GM23338 (cell line): ENCODE data around the gene ACP2. TPM values are rescaled to one million over a fixed set of nuclear protein-coding genes. Genes with fewer than 3 reads are reported as not detected.

ENCODE experiments used
- ATAC-seq: fragments of 200-7000 bp; cut with Tn5 transposase; 3 replicates; pipeline ENCODE4 v1.9.1; 2020
- DNase-seq: peaks from one replicate; pipeline ENCODE4 v3.0.0-alpha.2; 2015; ENCODE audit warnings: low spot score
- H2AFZ ChIP-seq: fragments of 200-600 bp; sonication (generic); 2 replicates; pipeline ENCODE4 v1.8.0; 2016; ENCODE audit warnings: antibody characterized with exemption, mild to moderate bottlenecking, moderate library complexity
- H3F3A ChIP-seq: fragments of 200-600 bp; sonication (generic); replicated peaks from 2 replicates; pipeline ENCODE4 v1.8.0; 2017; ENCODE audit warnings: antibody characterized with exemption, mixed run types, low read depth
- H3K27ac ChIP-seq: fragments of 200-600 bp; sonication (generic); 2 replicates; pipeline ENCODE4 v1.6.1; 2016; ENCODE audit warnings: low read depth
- H3K27me3 ChIP-seq: fragments of 200-600 bp; sonication (generic); 2 replicates; pipeline ENCODE4 v1.8.0; 2016; ENCODE audit warnings: mild to moderate bottlenecking, mixed run types, moderate library complexity; ENCODE audit not compliant: insufficient read depth
- H3K36me3 ChIP-seq: fragments of 200-600 bp; sonication (generic); 2 replicates; pipeline ENCODE4 v1.8.0; 2016; ENCODE audit warnings: mild to moderate bottlenecking; ENCODE audit not compliant: insufficient read depth
- H3K4me1 ChIP-seq: fragments of 200-600 bp; sonication (generic); 2 replicates; pipeline ENCODE4 v1.8.0; 2016; ENCODE audit warnings: mild to moderate bottlenecking, moderate library complexity; ENCODE audit not compliant: insufficient read depth
- H3K4me2 ChIP-seq: fragments of 200-600 bp; sonication (generic); 2 replicates; pipeline ENCODE4 v1.7.1; 2017; ENCODE audit warnings: mixed run types
- H3K4me3 ChIP-seq: fragments of 200-600 bp; sonication (generic); 2 replicates; pipeline ENCODE4 v1.6.1; 2016; ENCODE audit warnings: mixed run types
- H3K79me2 ChIP-seq: fragments of 200-600 bp; sonication (generic); replicated peaks from 2 replicates; pipeline ENCODE4 v1.8.0; 2017; ENCODE audit warnings: mild to moderate bottlenecking; ENCODE audit not compliant: insufficient read depth
- H3K9me2 ChIP-seq: fragments of 200-600 bp; sonication (generic); 2 replicates; pipeline ENCODE4 v1.8.0; 2017; ENCODE audit not compliant: insufficient read depth
- H4K20me1 ChIP-seq: fragments of 200-600 bp; sonication (generic); replicated peaks from 2 replicates; pipeline ENCODE4 v1.8.0; 2017; ENCODE audit warnings: mild to moderate bottlenecking; ENCODE audit not compliant: insufficient read depth
- H3K27ac Mint-ChIP-seq: 2 replicates; pipeline ENCODE4 v1.8.0; 2020; ENCODE audit warnings: inconsistent platforms, mild to moderate bottlenecking, moderate library complexity, mixed read lengths
- H3K27me3 Mint-ChIP-seq: 3 replicates; pipeline ENCODE4 v1.8.0; 2022; ENCODE audit warnings: low read depth, mild to moderate bottlenecking, moderate library complexity, mixed read lengths, inconsistent platforms; ENCODE audit not compliant: insufficient read depth, poor library complexity
- H3K36me3 Mint-ChIP-seq: 3 replicates; pipeline ENCODE4 v1.8.0; 2021; ENCODE audit warnings: low read depth, mild to moderate bottlenecking, inconsistent platforms, moderate library complexity, mixed read lengths
- H3K4me1 Mint-ChIP-seq: 3 replicates; pipeline ENCODE4 v1.8.0; 2020; ENCODE audit warnings: mild to moderate bottlenecking, inconsistent platforms, mixed read lengths
- H3K4me3 Mint-ChIP-seq: 3 replicates; pipeline ENCODE4 v1.8.0; 2021; ENCODE audit warnings: moderate library complexity, mild to moderate bottlenecking, inconsistent platforms, mixed read lengths
- H3K9me3 Mint-ChIP-seq: 3 replicates; pipeline ENCODE4 v1.8.0; 2020; ENCODE audit warnings: moderate library complexity, mild to moderate bottlenecking, inconsistent platforms, mixed read lengths
- CTCF ChIP-seq, 2 experiments: fragments of 200-600 bp in 1 of 2; sonication (generic) in 1 of 2; conservative IDR thresholded peaks; 2 replicates each; pipeline versions ENCODE4 v1.5.1 to v1.6.1; 2016 to 2017; ENCODE audit warnings: antibody characterized with exemption in 2 of 2, low read depth in 2 of 2, mild to moderate bottlenecking in 2 of 2, moderate library complexity in 1 of 2
- EZH2 ChIP-seq: fragments of 200-600 bp; sonication (generic); IDR thresholded peaks from one replicate; pipeline ENCODE4 v1.8.0; 2017; ENCODE audit warnings: antibody characterized with exemption, mild to moderate bottlenecking, low read depth; ENCODE audit not compliant: unreplicated experiment
- NANOG ChIP-seq: IDR thresholded peaks from 2 replicates; pipeline ENCODE4 v1.6.1; 2016; ENCODE audit warnings: antibody characterized with exemption, borderline replicate concordance
- POLR2AphosphoS5 ChIP-seq: IDR thresholded peaks from 2 replicates; pipeline ENCODE4 v1.6.1; 2016; ENCODE audit warnings: antibody characterized with exemption, low read depth
- REST ChIP-seq: IDR thresholded peaks from one replicate; pipeline ENCODE4 v1.6.1; 2018; ENCODE audit warnings: antibody characterized with exemption; ENCODE audit not compliant: unreplicated experiment
- ZNF331 ChIP-seq: fragments of 250-450 bp; sonication (Bioruptor Pico); IDR thresholded peaks from 2 replicates; pipeline ENCODE4 v1.5.0; 2020; ENCODE audit warnings: low read depth, mild to moderate bottlenecking, moderate library complexity
- ZNF462 ChIP-seq: fragments of 250-450 bp; sonication (Bioruptor Pico); IDR thresholded peaks from 2 replicates; pipeline ENCODE4 v1.5.0; 2020; ENCODE audit warnings: mild to moderate bottlenecking, moderate library complexity
- polyA plus RNA-seq: library from polyadenylated mRNA; unstranded; fragments of >200 nt; fragmentation: Nextera tagmentation; extraction: Ambion mirVana; gene quantifications from 2 replicates; pipeline ENCODE4 v1.2.1, GENCODE V29; 2016
- total RNA-seq: library from RNA; depleted of rRNA; stranded (reverse); fragments of >200 nt; shearing (Covaris generic); gene quantifications from 2 replicates; pipeline ENCODE4 v1.2.3, GENCODE V29; 2014

ACP2 gene
- total and polyA plus RNA-seq, 2 experiments from 2014 or later: 7.3 to 32.1 TPM

GRCh38 chr11:47241841-47242301 is 6.7 kb downstream of the ACP2 start (continued):
- TF ChIP-seq CTCF (conservative IDR thresholded peaks at IDR 0.05; ENCODE audit: low read depth in 2 of 2) (no peak), ZNF331 (CRISPR knock-in tag) (no peak), EZH2 (no peak), REST (no peak)

GRCh38 chr11:47239852-47240251 is 8.8 kb downstream of the ACP2 start:
- H3K27me3 Mint-ChIP-seq: peaks cover 18% of the 10 kb centered on the region

GRCh38 chr11:47236482-47236881 is 12.1 kb downstream of the ACP2 start:
- no peaks in the 10 kb centered on the region for H3K4me1 ChIP-seq
- no peak overlapping the region for H3K4me2 ChIP-seq
- H3K36me3 ChIP-seq: peaks cover 11% of the 10 kb centered on the region
- H3K4me3 ChIP-seq: no peak overlapping the region
- no peaks in the 10 kb centered on the region for H3K9me2 ChIP-seq
- H3K27me3 ChIP-seq: no peaks in the 10 kb centered on the region
- TF ChIP-seq ZNF462 (CRISPR knock-in tag): no peak
- Mint-ChIP-seq H3K4me3 (no peak overlapping the region), H3K27ac (no peak overlapping the region; the same call in 1 of the 2 replicates), H3K4me1 (peaks cover 12% of the 10 kb centered on the region; the same call in 2 of the 3 replicates), H3K36me3 (peaks cover 49% of the 10 kb centered on the region), H3K27me3 (peaks cover 5% of the 10 kb centered on the region), H3K9me3 (no peaks in the 10 kb centered on the region)
- no peak overlapping the region for H3K27ac ChIP-seq
- ATAC-seq (no peak), DNase-seq (no peak)
- no peak overlapping the region for H2AFZ ChIP-seq
- peaks cover 13% of the 10 kb centered on the region; the same call in 1 of the 2 replicates for H3F3A ChIP-seq
- H3K79me2 ChIP-seq: no peaks in the 10 kb centered on the region
- no peaks in the 10 kb centered on the region; the same call in 1 of the 2 replicates for H4K20me1 ChIP-seq

More at GRCh38 chr11:47239852-47240251, 8.8 kb downstream of the ACP2 start:
- Histone ChIP-seq H3K4me2 (no peak overlapping the region), H3F3A (peaks cover 10% of the 10 kb centered on the region; the same call in 1 of the 2 replicates), H3K4me3 (no peak overlapping the region), H4K20me1 (no peaks in the 10 kb centered on the region; the same call in 1 of the 2 replicates), H2AFZ (no peak overlapping the region), H3K36me3 (peaks cover 11% of the 10 kb centered on the region), H3K79me2 (no peaks in the 10 kb centered on the region), H3K27me3 (no peaks in the 10 kb centered on the region), H3K27ac (no peak overlapping the region), H3K9me2 (no peaks in the 10 kb centered on the region), H3K4me1 (no peaks in the 10 kb centered on the region)
- ATAC-seq: no peak
- no peak for DNase-seq
- H3K36me3 Mint-ChIP-seq: peaks cover 72% of the 10 kb centered on the region
- TF ChIP-seq NANOG (no peak), POLR2AphosphoS5 (peak; percentile 17; the same call in 1 of the 2 replicates)
- H3K9me3 Mint-ChIP-seq: no peaks in the 10 kb centered on the region
- no peak overlapping the region for H3K4me3 Mint-ChIP-seq
- H3K27ac Mint-ChIP-seq: no peak overlapping the region
- peaks cover 4% of the 10 kb centered on the region; the same call in 1 of the 3 replicates for H3K4me1 Mint-ChIP-seq
